A673 (cell line): ENCODE results near the gene TK2.

Experiments used
- CTCF ChIP-seq: fragments of 300-800, 200-600 bp; sonication (generic); conservative IDR thresholded peaks from 2 replicates; pipeline ENCODE4 v1.5.1; 2017; ENCODE audit warnings: low read depth, mild to moderate bottlenecking, antibody characterized with exemption, low read length, moderate library complexity, mixed read lengths
- EZH2 ChIP-seq: fragments of 200-600 bp; sonication (generic); IDR thresholded peaks from 2 replicates; pipeline ENCODE4 v1.6.1; 2017; ENCODE audit warnings: borderline replicate concordance, low read depth, mild to moderate bottlenecking, mixed read lengths, antibody characterized with exemption, low read length; ENCODE audit not compliant: poor library complexity, severe bottlenecking

GRCh38 chr16:66512272-66513110 is 37.4 kb downstream of the TK2 start:
- TF ChIP-seq CTCF = no peak
- no peak for TF ChIP-seq EZH2
